Measurements from ENCODE around the gene KCNJ11. TPM values are rescaled to one million over a fixed set of nuclear protein-coding genes. Genes with fewer than 3 reads are reported as not detected.

Gene KCNJ11
- total and polyA plus RNA-seq, 2 of the 13 experiments (the other 11 are each of a cell fraction or from before 2014, with no cell fraction given): 0.38 to 1.6 TPM

DNA sequence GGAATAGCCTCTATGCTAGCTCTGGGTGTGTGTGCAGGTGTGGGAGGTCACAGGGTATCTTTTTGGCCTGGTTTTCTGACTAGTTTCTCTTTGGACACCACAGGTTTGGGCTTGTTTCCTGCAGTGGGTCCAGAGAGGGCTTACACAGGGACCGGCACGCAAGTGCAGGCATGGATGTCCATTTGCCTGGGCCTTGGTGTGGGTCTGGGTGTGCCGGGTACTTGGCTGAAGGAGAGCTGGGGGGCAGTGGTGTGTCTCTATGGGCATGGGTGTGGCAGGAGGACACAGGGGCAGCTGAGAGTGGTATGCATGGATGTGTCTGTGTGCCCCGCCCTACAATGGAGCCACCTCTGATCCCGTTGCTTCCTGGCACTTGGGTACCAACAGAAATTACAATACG, 7.5 kb upstream of the KCNJ11 start (continued):
- TF ChIP-seq ZBTB40 (IDR thresholded peaks at IDR 0.05) (no peak), ZBTB40 (CRISPR knock-in tag; IDR thresholded peaks at IDR 0.05) (no peak)

- H2AFZ ChIP-seq (ENCODE audit: low read length): no peak overlapping the region
- H3K4me3 ChIP-seq (replicated peaks in 1 of 3; ENCODE audit: insufficient read depth in 1 of 3, low read depth in 2 of 3, low read length in 3 of 3): no peak overlapping the region
- ATAC-seq: no peak
- POLR2A ChIA-PET: no interaction called here
- H4K20me1 ChIP-seq (ENCODE audit: insufficient read depth, low read length): no peaks in the 10 kb centered on the region
- H3K9me3 ChIP-seq (ENCODE audit: low read length): no peaks in the 10 kb centered on the region
- no TSS peak for BruUV-seq (replicated peaks)
- no peaks in the 10 kb centered on the region for H3K36me3 ChIP-seq (replicated peaks in 1 of 2; ENCODE audit: control insufficient read depth in 1 of 2, insufficient read depth in 2 of 2, low read length in 2 of 2)
- no peak for FAIRE-seq
- WGBS (ENCODE audit: low lambda C conversion rate): 52% methylated on average over 20 of the region's 20 CpGs
- no peak overlapping the region for H3K4me2 ChIP-seq (ENCODE audit: low read depth, low read length)
- DNase-seq (ENCODE audit: low spot score): no peak
- no peak for TF ChIP-seq ZNF282 (IDR thresholded peaks at IDR 0.05; ENCODE audit: partially characterized antibody)
- TF ChIP-seq, protein P1, sequence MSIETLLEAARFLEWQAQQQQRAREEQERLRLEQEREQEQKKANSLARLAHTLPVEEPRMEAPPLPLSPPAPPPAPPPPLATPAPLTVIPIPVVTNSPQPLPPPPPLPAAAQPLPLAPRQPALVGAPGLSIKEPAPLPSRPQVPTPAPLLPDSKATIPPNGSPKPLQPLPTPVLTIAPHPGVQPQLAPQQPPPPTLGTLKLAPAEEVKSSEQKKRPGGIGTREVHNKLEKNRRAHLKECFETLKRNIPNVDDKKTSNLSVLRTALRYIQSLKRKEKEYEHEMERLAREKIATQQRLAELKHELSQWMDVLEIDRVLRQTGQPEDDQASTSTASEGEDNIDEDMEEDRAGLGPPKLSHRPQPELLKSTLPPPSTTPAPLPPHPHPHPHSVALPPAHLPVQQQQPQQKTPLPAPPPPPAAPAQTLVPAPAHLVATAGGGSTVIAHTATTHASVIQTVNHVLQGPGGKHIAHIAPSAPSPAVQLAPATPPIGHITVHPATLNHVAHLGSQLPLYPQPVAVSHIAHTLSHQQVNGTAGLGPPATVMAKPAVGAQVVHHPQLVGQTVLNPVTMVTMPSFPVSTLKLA (IDR thresholded peaks at IDR 0.05): peak; percentile 84
- H3K27ac ChIP-seq (ENCODE audit: extremely low read length, insufficient read depth, low read length): no peak overlapping the region
- intact Hi-C loops (cut with micrococcal nuclease; ENCODE audit: unreplicated experiment): no loop called here
- no peaks in the 10 kb centered on the region for H3K4me1 ChIP-seq (ENCODE audit: insufficient read depth, low read length)
- no peaks in the 10 kb centered on the region for H3K79me2 ChIP-seq (ENCODE audit: insufficient read depth, low read length)
- in situ Hi-C loops (cut with HindIII; ENCODE audit: extremely low pct_ligation_motif_present, low pct_unique_long_range_greater_than_20kb): no loop called here
- no peak overlapping the region for H3K9ac ChIP-seq (ENCODE audit: insufficient read depth, low read depth, low read length)
- CTCF ChIA-PET (ENCODE audit: low intra/inter-chr PET ratio, low total read pairs): no interaction called here
- peaks cover 5 to 59% of the 10 kb centered on the region in 2 experiments for H3K27me3 ChIP-seq (ENCODE audit: control insufficient read depth in 1 of 2, insufficient read depth in 2 of 2, low read length in 2 of 2)
Measured at GRCh38 chr11:17395554-17395961, 7.1 kb upstream of the KCNJ11 start.
